Ishikawa (cell line): ENCODE measurements around the gene BACE2.

ENCODE experiments used
- CEBPB ChIP-seq: IDR thresholded peaks from 2 replicates; pipeline ENCODE4 v1.6.1; 2012
- CREB1 ChIP-seq: IDR thresholded peaks from 2 replicates; pipeline ENCODE4 v1.6.1; 2012; ENCODE audit warnings: low read depth
- EGR1 ChIP-seq: IDR thresholded peaks from 2 replicates; pipeline ENCODE4 v1.6.1; 2012
- EP300 ChIP-seq: IDR thresholded peaks from 2 replicates; pipeline ENCODE4 v1.6.1; 2012; ENCODE audit warnings: borderline replicate concordance
- FOXM1 ChIP-seq: IDR thresholded peaks from 2 replicates; pipeline ENCODE4 v1.6.1; 2012; ENCODE audit warnings: low read depth, borderline replicate concordance
- MAX ChIP-seq: IDR thresholded peaks from 2 replicates; pipeline ENCODE4 v1.6.1; 2012
- NFIC ChIP-seq: IDR thresholded peaks from 2 replicates; pipeline ENCODE4 v1.6.1; 2012
- RAD21 ChIP-seq: IDR thresholded peaks from 2 replicates; pipeline ENCODE4 v1.6.1; 2012; ENCODE audit warnings: low read depth
- TAF1 ChIP-seq: IDR thresholded peaks from 2 replicates; pipeline ENCODE4 v1.6.1; 2012; ENCODE audit warnings: low read depth, mild to moderate bottlenecking
- TCF12 ChIP-seq: IDR thresholded peaks from 2 replicates; pipeline ENCODE4 v1.6.1; 2012; ENCODE audit warnings: low read depth
- TEAD4 ChIP-seq: IDR thresholded peaks from 2 replicates; pipeline ENCODE4 v1.6.1; 2012
- USF1 ChIP-seq: IDR thresholded peaks from 2 replicates; pipeline ENCODE4 v1.6.1; 2012
- YY1 ChIP-seq: IDR thresholded peaks from 2 replicates; pipeline ENCODE4 v1.6.1; 2012; ENCODE audit warnings: low read depth
- ZBTB7A ChIP-seq: IDR thresholded peaks from 2 replicates; pipeline ENCODE4 v1.6.1; 2012; ENCODE audit warnings: low read depth
- TF ChIP-seq, protein P1 (sequence below): IDR thresholded peaks from 2 replicates; pipeline ENCODE4 v1.6.1; 2012; ENCODE audit warnings: low read depth, mild to moderate bottlenecking

BACE2 gene

GRCh38 chr21:41204736-41205135 lies 36.8 kb downstream of the BACE2 start:
- TF ChIP-seq ZBTB7A = no peak
- TF ChIP-seq YY1 = no peak
- TF ChIP-seq EP300 = no peak
- TF ChIP-seq NFIC = no peak
- TF ChIP-seq TEAD4 = no peak
- no peak for TF ChIP-seq TCF12
- no peak for TF ChIP-seq TAF1
- TF ChIP-seq USF1 = no peak
- no peak for TF ChIP-seq RAD21
- no peak for TF ChIP-seq EGR1
- no peak for TF ChIP-seq CEBPB
- TF ChIP-seq MAX = no peak
- TF ChIP-seq, protein P1, sequence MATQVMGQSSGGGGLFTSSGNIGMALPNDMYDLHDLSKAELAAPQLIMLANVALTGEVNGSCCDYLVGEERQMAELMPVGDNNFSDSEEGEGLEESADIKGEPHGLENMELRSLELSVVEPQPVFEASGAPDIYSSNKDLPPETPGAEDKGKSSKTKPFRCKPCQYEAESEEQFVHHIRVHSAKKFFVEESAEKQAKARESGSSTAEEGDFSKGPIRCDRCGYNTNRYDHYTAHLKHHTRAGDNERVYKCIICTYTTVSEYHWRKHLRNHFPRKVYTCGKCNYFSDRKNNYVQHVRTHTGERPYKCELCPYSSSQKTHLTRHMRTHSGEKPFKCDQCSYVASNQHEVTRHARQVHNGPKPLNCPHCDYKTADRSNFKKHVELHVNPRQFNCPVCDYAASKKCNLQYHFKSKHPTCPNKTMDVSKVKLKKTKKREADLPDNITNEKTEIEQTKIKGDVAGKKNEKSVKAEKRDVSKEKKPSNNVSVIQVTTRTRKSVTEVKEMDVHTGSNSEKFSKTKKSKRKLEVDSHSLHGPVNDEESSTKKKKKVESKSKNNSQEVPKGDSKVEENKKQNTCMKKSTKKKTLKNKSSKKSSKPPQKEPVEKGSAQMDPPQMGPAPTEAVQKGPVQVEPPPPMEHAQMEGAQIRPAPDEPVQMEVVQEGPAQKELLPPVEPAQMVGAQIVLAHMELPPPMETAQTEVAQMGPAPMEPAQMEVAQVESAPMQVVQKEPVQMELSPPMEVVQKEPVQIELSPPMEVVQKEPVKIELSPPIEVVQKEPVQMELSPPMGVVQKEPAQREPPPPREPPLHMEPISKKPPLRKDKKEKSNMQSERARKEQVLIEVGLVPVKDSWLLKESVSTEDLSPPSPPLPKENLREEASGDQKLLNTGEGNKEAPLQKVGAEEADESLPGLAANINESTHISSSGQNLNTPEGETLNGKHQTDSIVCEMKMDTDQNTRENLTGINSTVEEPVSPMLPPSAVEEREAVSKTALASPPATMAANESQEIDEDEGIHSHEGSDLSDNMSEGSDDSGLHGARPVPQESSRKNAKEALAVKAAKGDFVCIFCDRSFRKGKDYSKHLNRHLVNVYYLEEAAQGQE = no peak
- TF ChIP-seq FOXM1 = no peak
- no peak for TF ChIP-seq CREB1

- TF ChIP-seq YY1 = no peak
- no peak for TF ChIP-seq ZBTB7A
- TF ChIP-seq TAF1 = no peak
- no peak for TF ChIP-seq USF1
- no peak for TF ChIP-seq CREB1
- TF ChIP-seq EP300 = no peak
- no peak for TF ChIP-seq EGR1
- no peak for TF ChIP-seq RAD21
These were observed 39.7 kb downstream of the BACE2 start for GRCh38 chr21:41207401-41208375.

GRCh38 chr21:41208376-41208763 lies 40.4 kb downstream of the BACE2 start:
- TF ChIP-seq, protein P1 = no peak
- TF ChIP-seq EP300 (no peak), CEBPB (no peak), USF1 (no peak), RAD21 (no peak), EGR1 (no peak), TCF12 (no peak)

GRCh38 chr21:41209016-41209619 lies 41.2 kb downstream of the BACE2 start:
- no peak for TF ChIP-seq NFIC
- TF ChIP-seq FOXM1 = no peak
- no peak for TF ChIP-seq USF1
- TF ChIP-seq CREB1 = no peak
- no peak for TF ChIP-seq TCF12
- TF ChIP-seq EP300 = no peak
- TF ChIP-seq, protein P1 = no peak
- TF ChIP-seq RAD21 = no peak
- TF ChIP-seq MAX = no peak
- no peak for TF ChIP-seq TEAD4
- TF ChIP-seq ZBTB7A = no peak
- TF ChIP-seq EGR1 = no peak
- no peak for TF ChIP-seq CEBPB
- TF ChIP-seq TAF1 = no peak
- no peak for TF ChIP-seq YY1
